ENCODE data around the gene DTX2.

DNA sequence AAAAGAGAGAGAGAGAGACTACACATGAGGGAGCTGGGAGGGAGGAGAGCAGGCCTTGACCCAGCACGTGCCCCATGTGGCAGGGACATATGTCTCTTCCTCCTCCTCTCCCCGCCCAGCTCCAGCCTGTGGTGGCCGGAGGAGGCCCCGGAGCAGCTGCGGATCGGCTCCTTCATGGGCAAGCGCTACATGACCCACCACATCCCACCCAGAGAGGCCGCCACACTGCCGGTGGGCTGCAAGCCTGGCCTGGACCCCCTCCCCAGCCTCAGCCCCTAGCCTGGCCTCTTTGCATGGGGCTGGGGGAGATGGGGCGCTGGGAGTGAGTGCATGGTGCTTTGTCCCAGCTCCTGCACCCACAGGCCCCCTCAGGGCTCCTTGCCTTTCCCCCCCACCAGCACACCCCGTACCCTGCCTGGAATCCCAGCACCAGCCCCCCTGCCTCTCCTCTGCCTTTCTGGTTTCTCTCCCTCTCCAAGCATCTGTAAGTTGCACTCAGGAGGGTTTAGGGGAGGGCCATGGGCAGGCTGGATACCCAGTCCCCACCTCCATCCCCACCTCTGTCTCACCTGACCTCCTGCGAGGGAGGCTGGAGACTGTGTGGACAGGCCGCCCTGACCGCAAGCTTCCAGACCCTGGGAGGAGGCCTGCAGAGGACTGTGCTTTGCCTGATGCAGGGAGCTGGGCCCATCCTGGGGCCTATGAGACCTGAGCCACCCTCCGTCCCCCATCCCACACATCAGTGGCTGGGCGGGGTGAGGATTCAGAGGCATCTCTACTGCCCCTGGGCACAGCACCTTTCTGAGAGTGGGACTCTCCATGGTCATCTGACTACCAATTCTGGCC lies 53.6 kb downstream of the DTX2 start:
- TF ChIP-seq, protein P1, sequence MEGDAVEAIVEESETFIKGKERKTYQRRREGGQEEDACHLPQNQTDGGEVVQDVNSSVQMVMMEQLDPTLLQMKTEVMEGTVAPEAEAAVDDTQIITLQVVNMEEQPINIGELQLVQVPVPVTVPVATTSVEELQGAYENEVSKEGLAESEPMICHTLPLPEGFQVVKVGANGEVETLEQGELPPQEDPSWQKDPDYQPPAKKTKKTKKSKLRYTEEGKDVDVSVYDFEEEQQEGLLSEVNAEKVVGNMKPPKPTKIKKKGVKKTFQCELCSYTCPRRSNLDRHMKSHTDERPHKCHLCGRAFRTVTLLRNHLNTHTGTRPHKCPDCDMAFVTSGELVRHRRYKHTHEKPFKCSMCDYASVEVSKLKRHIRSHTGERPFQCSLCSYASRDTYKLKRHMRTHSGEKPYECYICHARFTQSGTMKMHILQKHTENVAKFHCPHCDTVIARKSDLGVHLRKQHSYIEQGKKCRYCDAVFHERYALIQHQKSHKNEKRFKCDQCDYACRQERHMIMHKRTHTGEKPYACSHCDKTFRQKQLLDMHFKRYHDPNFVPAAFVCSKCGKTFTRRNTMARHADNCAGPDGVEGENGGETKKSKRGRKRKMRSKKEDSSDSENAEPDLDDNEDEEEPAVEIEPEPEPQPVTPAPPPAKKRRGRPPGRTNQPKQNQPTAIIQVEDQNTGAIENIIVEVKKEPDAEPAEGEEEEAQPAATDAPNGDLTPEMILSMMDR (IDR thresholded peaks at IDR 0.05): no peak
- TF ChIP-seq EZH2 (IDR thresholded peaks at IDR 0.05) (no peak), EZH2phosphoT487 (IDR thresholded peaks at IDR 0.05) (no peak)

Data from neural progenitor cell (in vitro differentiated cells).